ENCODE data around the gene CACNA1A. TPM values are rescaled to one million over a fixed set of nuclear protein-coding genes. Genes with fewer than 3 reads are reported as not detected.

CACNA1A gene
- total RNA-seq, 2 donors from 2014 or later = 0.27 to 2.3 TPM

DNA sequence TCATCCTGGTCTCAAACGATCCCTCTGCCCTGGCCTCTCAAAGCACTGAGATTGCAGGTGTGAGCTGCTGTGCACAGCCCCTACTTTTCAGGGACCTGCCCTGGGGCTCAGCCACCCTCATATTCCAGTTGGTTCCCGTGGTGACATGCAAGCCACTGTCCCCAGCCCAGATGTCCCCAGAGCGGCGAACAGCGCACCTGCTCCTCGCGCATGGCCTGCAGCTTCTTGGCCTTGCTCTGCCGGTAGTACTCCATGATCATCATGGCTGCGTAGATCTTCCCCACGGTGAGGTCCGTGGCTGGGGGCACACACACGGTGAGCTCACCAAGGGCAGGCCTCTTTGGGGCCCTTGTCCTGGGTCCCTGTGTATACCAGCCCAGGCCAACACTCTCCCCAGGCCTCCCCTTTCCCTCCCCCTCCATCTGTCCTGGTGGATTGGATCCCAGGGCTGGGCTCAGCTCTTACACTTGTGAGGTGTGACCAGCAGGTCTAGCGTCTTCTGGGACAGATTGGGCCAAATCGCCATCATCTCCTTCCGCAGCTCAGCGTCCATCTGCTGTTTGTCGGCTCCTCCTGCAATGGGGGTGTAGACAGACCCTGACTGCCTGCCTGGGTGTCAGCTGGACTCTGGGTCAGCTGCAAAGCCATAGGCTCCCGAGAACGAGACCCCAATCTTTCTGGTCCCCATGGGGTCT is 292.1 kb downstream of the CACNA1A start:
- Histone ChIP-seq H3K4me1 (ENCODE audit: control insufficient read depth in 1 of 2, low read depth in 2 of 2) (peaks cover 0 to 7% of the 10 kb centered on the region in 2 donors), H3K27ac (no peak overlapping the region), H3K4me3 (no peak overlapping the region), H3K9me3 (no peaks in the 10 kb centered on the region), H3K27me3 (replicated peaks; ENCODE audit: insufficient read depth) (no peaks in the 10 kb centered on the region), H3K36me3 (no peaks in the 10 kb centered on the region)
- no peak for DNase-seq (ENCODE audit: low spot score)
- TF ChIP-seq, protein P1, sequence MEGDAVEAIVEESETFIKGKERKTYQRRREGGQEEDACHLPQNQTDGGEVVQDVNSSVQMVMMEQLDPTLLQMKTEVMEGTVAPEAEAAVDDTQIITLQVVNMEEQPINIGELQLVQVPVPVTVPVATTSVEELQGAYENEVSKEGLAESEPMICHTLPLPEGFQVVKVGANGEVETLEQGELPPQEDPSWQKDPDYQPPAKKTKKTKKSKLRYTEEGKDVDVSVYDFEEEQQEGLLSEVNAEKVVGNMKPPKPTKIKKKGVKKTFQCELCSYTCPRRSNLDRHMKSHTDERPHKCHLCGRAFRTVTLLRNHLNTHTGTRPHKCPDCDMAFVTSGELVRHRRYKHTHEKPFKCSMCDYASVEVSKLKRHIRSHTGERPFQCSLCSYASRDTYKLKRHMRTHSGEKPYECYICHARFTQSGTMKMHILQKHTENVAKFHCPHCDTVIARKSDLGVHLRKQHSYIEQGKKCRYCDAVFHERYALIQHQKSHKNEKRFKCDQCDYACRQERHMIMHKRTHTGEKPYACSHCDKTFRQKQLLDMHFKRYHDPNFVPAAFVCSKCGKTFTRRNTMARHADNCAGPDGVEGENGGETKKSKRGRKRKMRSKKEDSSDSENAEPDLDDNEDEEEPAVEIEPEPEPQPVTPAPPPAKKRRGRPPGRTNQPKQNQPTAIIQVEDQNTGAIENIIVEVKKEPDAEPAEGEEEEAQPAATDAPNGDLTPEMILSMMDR (IDR thresholded peaks at IDR 0.05) = no peak
- ATAC-seq (ENCODE audit: insufficient number of reproducible peaks, low FRiP score, low read depth) = no peak

DNA sequence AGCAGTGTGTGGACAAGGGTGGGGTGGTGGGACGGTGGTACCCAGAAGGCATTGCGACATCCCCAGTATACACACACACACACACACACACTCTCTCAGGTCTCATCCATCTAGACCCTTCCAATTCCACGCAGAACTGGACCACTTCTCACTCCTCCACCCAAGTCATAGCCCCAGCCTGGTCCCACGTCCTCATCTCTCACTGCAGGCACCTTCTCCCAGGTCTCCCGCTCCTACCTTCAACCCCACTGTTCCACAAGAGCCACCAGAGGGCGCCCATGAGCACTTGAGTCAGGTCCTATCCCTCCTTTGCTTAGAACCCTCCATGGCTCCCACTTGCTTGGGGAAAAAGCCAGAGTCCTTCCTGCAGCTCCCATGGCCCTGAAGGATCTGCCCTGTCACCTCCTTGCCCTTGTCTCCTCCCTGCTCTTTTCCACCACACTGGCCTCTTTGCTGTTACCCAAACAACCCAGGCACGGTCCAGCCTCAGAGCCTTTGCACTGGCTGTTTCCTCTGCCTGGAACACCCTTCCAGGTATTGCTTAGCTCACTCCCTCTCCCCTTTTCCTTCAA is 293.4 kb downstream of the CACNA1A start:
- Histone ChIP-seq H3K4me1 (ENCODE audit: control insufficient read depth in 1 of 2, low read depth in 2 of 2) (peaks cover 4 to 14% of the 10 kb centered on the region in 2 donors), H3K36me3 (no peaks in the 10 kb centered on the region), H3K27me3 (replicated peaks; ENCODE audit: insufficient read depth) (no peaks in the 10 kb centered on the region), H3K9me3 (no peaks in the 10 kb centered on the region), H3K4me3 (no peak overlapping the region), H3K27ac (no peak overlapping the region)
- DNase-seq (ENCODE audit: low spot score) (no peak), ATAC-seq (ENCODE audit: insufficient number of reproducible peaks, low FRiP score, low read depth) (no peak)
- TF ChIP-seq, protein P1 (IDR thresholded peaks at IDR 0.05) = peak; percentile 30

DNA sequence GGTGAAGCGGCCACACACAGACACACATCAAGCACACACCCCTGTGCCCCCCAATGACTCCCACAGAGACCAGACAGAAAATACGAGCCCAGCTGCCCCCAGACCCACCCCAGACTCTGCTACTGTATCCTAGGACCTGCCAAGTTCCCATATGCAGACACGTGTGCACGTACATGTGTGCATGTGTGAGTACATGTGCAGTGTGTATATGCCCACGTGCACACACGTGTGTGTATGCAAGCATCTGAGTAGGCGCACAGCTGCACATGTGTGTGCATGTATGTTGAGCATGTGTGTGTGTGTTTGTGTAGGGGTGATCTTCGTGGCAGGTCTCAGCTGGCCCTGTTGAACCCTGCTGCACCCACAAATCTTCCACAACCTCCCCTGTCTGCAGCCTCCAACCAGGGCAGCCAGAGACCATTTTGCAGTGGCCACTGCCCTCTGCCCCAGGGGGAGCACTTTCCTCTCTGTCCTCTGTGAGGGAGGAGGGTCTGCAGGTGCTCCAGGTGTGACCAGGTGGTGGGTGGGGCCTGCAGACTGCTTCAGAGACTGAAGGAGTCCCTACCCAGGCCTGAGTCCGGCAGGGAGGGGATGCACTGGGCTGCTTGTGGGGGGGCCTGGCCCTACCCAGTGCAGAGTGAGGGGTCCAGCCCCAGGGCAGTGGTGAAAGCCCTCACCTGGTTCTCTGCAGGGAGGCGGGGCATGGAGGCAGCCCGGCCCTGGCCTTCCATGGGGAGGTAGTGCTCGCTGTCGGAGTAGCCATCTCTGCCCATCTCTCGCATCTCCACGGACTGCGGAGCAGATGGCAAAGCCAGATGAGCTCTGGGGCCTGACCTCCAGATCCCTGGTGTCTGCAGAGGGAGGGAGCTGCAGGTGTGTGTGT is 294.6 kb downstream of the CACNA1A start:
- Histone ChIP-seq H3K27me3 (replicated peaks; ENCODE audit: insufficient read depth) (no peaks in the 10 kb centered on the region), H3K4me3 (no peak overlapping the region), H3K9me3 (no peaks in the 10 kb centered on the region), H3K27ac (no peak overlapping the region), H3K36me3 (no peaks in the 10 kb centered on the region), H3K4me1 (ENCODE audit: control insufficient read depth in 1 of 2, low read depth in 2 of 2) (peaks cover 4 to 20% of the 10 kb centered on the region in 2 donors)
- DNase-seq (ENCODE audit: low spot score) = no peak
- no peak for ATAC-seq (ENCODE audit: insufficient number of reproducible peaks, low FRiP score, low read depth)
- TF ChIP-seq, protein P1 (IDR thresholded peaks at IDR 0.05) = no peak

DNA sequence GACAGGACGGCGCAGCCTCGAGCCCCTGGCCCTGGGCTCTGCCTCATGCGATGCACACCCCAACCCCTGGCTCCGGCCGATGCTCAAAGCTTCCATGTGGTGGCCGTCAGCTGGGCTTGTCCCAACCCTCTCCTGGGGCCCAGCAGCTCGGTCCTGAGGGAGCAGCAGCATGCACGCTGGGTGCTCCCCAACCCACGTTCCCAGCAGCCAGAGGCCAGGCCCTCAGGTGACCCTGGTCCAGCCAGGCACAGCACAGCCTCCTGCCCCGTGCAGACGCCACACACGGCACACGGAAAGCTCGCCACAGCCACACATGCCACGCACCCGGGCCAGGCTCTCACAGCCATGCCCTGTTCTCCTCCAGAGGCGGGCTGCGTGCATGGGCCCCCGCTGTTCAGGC is 295.3 kb downstream of the CACNA1A start:
- H3K4me3 ChIP-seq = no peak overlapping the region
- H3K27me3 ChIP-seq (replicated peaks; ENCODE audit: insufficient read depth) = no peaks in the 10 kb centered on the region
- ATAC-seq (ENCODE audit: insufficient number of reproducible peaks, low FRiP score, low read depth) = no peak
- DNase-seq (ENCODE audit: low spot score) = no peak
- TF ChIP-seq, protein P1 (IDR thresholded peaks at IDR 0.05) = no peak
- no peak overlapping the region for H3K27ac ChIP-seq
- peaks cover 4 to 20% of the 10 kb centered on the region in 2 donors for H3K4me1 ChIP-seq (ENCODE audit: control insufficient read depth in 1 of 2, low read depth in 2 of 2)
- H3K36me3 ChIP-seq = no peaks in the 10 kb centered on the region
- H3K9me3 ChIP-seq = no peaks in the 10 kb centered on the region

DNA sequence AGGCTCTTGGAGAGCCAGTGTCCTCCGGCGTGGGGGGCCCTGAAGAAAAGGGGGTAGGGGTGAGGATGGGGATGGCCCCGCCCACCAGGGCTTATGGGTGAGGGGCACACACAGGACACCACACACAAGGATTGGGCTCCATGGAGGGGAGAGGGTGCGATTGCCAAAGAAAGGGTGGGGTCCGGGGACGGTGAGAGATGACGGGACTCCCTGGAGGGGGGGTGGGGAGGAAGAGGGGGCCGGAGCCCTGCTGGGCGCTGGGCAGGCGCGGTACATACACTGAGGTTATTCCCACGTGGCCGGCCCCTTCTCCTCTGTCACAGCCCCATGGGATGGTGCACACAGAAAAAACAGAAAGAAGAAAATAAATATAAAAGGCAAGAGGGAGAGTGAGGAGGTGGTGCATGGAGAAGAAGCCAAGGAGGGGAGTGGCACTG is 295.9 kb downstream of the CACNA1A start:
- TF ChIP-seq, protein P1 (IDR thresholded peaks at IDR 0.05) = no peak
- ATAC-seq (ENCODE audit: insufficient number of reproducible peaks, low FRiP score, low read depth) = no peak
- Histone ChIP-seq H3K4me1 (ENCODE audit: control insufficient read depth in 1 of 2, low read depth in 2 of 2) (peaks cover 4 to 20% of the 10 kb centered on the region in 2 donors), H3K4me3 (no peak overlapping the region), H3K36me3 (no peaks in the 10 kb centered on the region), H3K27ac (no peak overlapping the region), H3K9me3 (no peaks in the 10 kb centered on the region), H3K27me3 (replicated peaks; ENCODE audit: insufficient read depth) (no peaks in the 10 kb centered on the region)
- DNase-seq (ENCODE audit: low spot score) = no peak

All from thoracic aorta (tissue), 2 donors.